Activated CD4-positive, alpha-beta T cell treated with anti-CD3 and anti-CD28 coated beads, Interleukin-2, amount 50 U/mL, for 16 hours (primary cell): ENCODE data around the gene KIZ.
A peak's percentile ranks its signal among the peaks of the same experiment; 100 is the strongest.
"Not testable (repeated sequence)": the region's sequence is repeated elsewhere in the genome, so short reads cannot be mapped to it uniquely, and the experiment has no call there.

Experiments
- DNase-seq: peaks from one replicate; pipeline ENCODE4 v3.0.0-alpha.2; 2020

Gene KIZ

GRCh38 chr20:21232546-21233280 is 106.8 kb downstream of the KIZ start:
- no peak for DNase-seq

DNA sequence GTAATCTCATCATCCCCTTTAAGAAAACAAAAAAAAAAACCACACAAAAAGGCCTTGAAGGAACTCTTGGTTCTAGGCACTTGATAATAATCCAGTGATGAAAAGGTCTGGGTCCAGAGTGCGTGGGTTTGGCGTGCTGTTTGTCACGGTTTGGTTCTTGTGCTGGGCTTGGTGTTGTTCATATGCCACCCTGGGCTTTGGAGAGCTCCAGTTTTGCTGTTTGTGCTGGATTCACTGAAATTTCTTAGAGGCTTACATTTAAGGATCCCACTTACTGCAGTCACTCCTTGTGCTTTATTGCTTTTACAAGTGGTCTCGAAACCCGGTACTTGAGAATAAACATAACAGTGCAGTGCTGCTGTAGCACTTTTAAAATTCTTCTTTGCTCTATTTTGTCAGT is 108.4 kb downstream of the KIZ start:
- DNase-seq = no peak

- no peak for DNase-seq
These were observed 109.1 kb downstream of the KIZ start for GRCh38 chr20:21234806-21235483.

DNA sequence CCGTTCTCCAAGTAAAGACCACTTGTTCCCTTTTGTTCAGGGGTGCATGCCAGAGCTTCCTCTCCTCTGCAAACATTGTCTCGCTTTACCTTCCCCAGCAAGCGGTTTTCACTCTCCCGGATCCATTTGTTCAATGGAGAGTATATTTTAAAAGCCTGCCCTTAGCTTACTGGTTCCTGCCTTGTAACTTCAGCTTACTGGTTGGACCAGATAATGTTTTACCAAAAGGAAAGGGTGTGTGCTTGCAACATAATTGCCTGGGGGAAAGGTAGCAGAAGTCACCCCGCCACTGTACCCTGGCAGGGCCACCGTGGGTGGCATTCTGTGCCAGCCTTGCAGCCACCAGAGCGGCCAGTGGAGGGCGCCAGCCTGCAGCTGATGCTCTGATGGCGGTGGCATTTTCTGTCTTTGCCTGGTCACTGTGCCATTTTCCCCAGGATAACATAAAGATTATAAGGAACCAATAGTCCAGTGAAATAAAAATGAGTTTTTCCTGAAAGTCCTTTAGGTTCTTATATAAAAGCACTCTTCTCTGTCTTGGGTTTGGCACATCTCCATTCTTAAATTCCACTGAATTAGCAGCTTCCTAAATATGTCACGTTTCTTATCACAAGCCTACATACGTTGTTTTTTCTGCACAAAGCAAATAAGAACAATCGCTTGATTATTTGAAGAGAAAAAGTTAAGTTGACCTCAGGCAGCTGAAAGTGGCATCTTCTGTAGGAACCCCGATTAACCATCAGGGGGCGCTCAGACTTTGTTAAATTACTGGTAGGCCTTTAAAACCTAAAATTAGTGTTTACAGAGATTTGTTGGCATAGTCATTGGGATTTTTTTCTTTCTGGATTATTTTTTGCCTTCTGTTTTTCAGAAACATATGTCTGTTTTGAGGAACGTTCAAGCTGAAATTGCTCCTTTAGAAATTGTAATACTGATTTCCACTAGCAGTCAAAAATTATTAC is 109.9 kb downstream of the KIZ start:
- peak; percentile 68 for DNase-seq

DNA sequence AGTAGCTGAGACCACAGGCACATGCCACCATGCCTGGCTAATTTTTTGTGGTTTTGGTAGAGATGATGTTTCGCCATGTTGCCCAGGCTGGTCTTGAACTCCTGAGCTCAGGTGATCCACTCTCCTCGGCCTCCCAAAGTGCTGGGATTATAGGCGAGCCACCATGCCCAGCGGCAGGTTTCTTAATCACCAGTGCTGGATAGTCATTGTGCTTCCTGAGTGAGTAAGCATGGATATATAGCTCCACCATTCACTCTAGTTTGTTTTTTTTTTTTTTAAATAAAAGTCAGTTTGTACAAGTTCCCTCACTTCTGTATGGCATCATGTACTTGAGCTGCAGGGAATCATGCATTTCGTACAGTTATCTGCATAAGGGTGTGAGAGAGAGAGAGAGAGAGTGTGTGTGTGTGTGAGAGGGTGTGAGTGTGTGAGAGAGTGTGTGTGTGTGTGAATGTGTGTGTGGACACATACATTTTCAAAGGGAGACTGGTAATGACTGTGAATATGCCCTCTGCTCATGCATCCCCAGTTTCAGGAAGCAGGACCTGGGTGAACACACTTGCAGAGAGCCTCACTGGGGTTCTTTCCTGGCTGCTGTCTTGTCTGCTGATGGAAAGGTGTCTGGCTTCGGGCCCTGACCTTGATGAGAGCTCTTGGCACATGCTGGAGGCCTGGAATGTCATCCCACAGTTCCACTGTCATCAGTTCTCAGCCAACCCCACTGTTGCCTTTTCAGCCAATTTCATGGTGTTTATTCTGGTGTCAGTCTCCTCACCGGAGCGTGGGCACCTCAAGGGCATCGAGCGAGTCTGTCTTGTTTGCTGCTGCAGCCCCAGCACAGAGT is 112.3 kb downstream of the KIZ start:
- DNase-seq = no peak

DNA sequence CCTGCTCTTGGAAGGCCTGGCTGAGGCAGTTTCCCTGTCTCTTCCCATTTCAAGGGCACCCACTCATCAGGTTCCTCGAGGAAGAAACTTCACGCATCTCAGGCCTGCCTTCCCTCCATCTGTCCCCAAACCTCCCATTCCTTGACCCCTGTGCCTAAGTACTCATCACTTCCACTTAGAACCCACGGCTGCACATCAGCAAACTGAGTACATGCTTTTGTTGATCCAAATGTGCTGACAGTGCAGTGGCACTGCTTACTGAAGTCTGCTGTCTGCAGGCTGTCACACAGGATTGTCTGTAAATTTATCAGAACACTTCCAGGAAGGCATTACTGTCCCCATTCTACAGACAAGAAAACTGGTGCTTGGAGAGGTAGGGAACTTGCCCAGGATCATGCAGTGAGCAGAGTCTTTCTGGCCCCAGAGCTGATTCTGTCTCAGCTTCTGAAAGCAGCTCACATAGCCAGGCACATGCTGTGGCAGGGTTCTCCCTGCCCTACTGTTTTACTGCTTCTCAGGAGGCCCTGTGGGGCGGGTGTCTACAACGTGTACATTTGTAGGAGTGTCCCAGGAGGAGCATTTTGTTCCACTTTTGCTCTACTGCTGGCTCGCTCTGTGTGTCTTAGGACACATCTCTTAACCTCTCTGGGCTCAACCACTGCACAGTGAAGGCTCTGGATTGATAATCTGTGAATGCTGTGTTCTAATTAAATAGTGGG is 113.1 kb downstream of the KIZ start:
- no peak for DNase-seq

- DNase-seq = no peak
These were observed 114.5 kb downstream of the KIZ start for GRCh38 chr20:21240394-21240793.

DNA sequence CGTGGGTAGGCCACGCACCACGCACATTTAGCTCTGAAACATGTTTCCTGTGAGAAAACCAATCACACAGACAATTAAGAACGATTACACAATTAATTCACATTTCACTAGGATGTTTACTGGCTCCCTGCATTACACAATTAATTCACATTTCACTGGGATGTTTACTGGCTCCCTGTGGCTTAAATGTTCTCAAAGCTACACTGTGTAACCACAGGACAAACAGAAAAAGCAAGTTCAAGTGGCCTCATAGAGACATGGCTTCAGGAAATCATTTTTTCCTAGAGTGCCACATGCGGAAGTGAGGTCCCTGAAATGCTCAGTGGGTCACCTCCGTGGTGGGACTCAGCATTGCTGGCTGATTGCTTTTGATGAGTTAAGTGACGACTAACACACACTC is 115.5 kb downstream of the KIZ start:
- no peak for DNase-seq

DNA sequence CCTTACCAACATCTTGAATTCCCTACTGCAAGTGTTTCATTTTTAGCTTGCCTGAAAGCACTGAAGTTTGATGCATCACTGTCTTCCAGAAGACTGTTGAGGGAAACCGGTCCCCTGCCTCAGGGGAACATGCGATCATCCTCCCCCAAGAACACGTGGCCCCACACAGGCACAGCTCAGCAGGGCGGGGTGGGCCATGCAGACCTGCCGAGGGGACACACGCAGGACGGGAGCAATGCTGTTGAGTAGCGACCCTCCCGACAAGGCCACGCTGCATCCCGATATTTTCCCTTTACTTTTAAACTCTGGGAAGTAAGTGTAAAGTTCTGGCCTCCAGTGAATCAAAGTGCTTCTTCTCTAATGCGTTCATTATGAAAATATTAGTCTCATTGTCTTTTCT is 117.9 kb downstream of the KIZ start:
- no peak for DNase-seq

DNA sequence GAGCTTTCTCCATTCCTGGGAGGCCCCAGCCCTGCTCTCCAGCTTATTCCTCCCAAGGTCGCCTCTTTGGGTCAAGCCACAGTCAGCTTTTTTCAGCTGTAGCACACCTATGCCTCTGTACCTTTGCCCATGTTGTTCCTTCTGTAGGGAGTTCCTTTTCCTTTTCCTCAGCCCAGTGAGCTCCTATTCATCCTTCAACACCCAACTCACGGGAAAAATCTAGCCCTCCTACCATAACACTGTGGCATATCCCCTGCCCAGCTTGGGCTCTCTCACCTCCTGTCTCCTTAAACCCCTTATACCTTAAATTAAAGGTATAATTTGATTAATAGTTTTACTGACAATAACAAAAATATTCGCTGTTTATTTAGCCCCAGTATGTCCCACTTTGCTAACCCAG is 118.9 kb downstream of the KIZ start:
- DNase-seq = no peak

- DNase-seq = no peak
These were observed 120.3 kb downstream of the KIZ start for GRCh38 chr20:21246161-21246560.

DNA sequence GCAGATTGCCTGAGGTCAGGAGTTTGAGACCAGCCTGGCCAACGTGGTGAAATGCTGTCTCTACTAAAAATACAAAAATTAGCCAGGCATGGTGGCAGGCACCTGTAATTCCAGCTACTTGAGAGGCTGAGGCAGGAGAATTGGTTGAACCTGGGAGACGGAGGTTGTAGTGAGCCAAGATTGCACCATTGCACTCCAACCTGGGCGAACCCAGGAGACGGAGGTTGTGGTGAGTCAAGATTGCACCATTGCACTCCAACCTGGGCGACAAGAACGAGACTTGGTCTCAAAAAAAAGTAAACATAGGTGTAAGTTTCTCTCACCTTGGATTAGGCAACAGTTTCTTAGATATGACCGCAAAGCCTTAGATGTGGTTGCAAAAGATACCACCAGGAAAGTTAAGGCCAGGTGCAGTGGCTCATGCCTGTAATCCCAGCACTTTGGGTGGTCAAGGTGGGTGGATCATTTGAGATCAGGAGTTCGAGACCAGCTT is 121.8 kb downstream of the KIZ start:
- not testable (repeated sequence) for DNase-seq

GRCh38 chr20:21251278-21251677 is 125.4 kb downstream of the KIZ start:
- DNase-seq = peak; percentile 11

GRCh38 chr20:21257192-21257591 is 131.3 kb downstream of the KIZ start:
- no peak for DNase-seq

DNA sequence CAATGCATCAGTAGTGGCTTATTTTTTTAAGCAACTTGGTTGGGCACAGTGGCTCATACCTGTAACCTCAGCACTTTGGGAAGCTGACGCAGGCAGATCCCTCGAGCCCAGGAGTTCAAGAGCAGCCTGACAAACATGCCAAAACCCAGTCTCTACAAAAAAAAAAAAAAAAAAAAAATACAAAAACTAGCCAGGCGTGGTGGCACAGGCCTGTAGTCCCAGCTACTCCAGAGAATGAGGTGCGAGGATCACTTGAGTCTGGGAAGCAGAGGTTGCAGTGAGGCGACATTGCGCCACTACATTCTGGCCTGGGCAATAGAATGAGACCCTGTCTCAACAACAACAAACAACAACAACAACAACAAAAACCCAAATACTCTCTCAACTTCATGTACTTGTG is 132.5 kb downstream of the KIZ start:
- DNase-seq = no peak

GRCh38 chr20:21259346-21259745 is 133.5 kb downstream of the KIZ start:
- no peak for DNase-seq

DNA sequence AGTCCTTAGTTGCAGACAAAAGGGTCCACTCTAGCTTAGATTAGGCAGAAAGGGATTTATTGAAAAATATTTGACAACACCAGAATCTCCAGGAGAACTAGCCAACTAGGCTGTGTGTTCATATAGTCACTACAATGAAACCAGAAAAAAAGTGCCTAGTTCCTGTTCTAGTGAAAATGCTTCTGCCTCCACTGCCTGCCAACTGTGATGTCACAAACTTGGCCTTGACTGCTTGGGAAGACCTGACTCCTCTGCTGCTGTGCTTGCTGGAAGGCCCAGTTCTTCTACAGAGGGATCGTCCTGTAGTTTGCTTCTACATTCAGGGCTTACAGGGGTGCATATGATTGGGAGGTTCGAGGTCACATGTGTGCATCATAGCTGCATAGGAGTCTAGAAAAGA is 136.9 kb downstream of the KIZ start:
- DNase-seq = no peak

- no peak for DNase-seq
These were observed 139.6 kb downstream of the KIZ start for GRCh38 chr20:21265261-21266190.

DNA sequence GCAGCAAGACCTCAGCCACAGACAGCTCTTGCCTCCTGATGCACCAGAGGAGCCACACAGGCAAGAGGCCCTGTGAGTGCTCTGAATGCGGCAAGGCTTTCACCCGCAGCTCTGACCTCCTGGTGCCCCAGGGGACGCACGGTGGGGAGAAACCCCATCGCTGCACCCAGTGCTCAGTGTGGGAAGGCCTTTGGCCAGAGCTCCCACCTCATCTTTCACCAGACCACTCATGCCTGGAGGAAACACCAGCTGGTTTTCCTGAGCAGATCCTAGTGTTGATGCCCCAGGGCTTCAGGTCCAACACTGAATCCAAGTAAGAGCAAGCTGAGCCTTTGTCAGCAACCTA is 140.3 kb downstream of the KIZ start:
- DNase-seq = no peak

GRCh38 chr20:21269772-21270171 is 143.9 kb downstream of the KIZ start:
- DNase-seq = no peak

- no peak for DNase-seq
These were observed 144.9 kb downstream of the KIZ start for GRCh38 chr20:21270806-21271205.
